ENCODE measurements around the gene VIL1. TPM values are rescaled to one million over a fixed set of nuclear protein-coding genes. Genes with fewer than 3 reads are reported as not detected.

Gene VIL1
- total and polyA plus RNA-seq, 2 of the 13 experiments (the other 11 are each of a cell fraction or from before 2014, with no cell fraction given), result 287 to 301 TPM

DNA sequence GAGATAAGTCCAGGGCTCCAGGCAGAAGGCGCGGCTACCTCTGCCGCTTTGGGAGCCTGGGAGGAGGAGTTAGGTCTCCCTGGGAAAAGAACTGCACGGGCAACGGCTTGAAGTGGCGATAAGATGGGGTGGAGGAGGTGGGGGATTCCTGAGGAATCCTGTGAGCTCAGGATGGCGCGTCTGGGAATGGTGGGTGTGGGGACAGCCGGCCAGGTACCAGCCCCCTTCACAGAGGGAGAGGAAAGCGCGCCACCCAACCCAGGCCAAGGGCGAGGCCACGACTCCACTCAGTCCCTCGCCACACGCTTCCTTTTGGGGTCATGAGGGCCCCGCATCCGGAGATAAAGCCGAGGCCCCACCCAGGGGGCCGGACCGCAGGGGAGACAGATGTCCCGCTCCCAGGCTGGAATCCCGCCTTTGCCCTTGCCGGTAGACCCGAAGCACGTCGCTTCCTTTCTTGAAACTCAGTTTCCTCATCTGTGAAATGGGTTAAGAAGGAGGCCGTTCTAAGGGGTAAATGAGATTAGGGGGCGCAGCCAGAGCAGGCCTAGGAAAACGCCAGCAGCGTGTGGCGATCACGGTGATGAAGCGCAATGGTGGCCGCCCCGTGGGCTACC is 21.0 kb upstream of the VIL1 start (continued):
- TF ChIP-seq ZFYVE20 (CRISPR knock-in tag; IDR thresholded peaks at IDR 0.05; ENCODE audit: borderline replicate concordance, low read depth) (0 out of 2 replicates have a peak, but pooled peaks have one; percentile 24), ZNF3 (CRISPR knock-in tag; IDR thresholded peaks at IDR 0.05) (peak; percentile 62; the same call in 1 of the 2 replicates), ZNF660 (CRISPR knock-in tag; IDR thresholded peaks at IDR 0.05; ENCODE audit: borderline replicate concordance, low read depth) (no peak; the same call in 1 of the 2 replicates), MTF2 (CRISPR knock-in tag; IDR thresholded peaks at IDR 0.05; ENCODE audit: borderline replicate concordance) (no peak), HOXA5 (CRISPR knock-in tag; IDR thresholded peaks at IDR 0.05) (peak; percentile 92; the same call in 1 of the 2 replicates), FUBP1 (CRISPR knock-in tag; IDR thresholded peaks at IDR 0.05; ENCODE audit: borderline replicate concordance) (no peak), STAT5B (CRISPR knock-in tag; IDR thresholded peaks at IDR 0.05) (no peak; the same call in 1 of the 2 replicates), ZBTB14 (CRISPR knock-in tag; IDR thresholded peaks at IDR 0.05) (no peak; the same call in 1 of the 2 replicates), RERE (CRISPR knock-in tag; IDR thresholded peaks at IDR 0.05; ENCODE audit: low read depth) (no peak), ASH2L (IDR thresholded peaks at IDR 0.05; ENCODE audit: insufficient read length, low read depth, low read length) (peak; percentile 37), PBX2 (CRISPR knock-in tag; IDR thresholded peaks at IDR 0.05) (no peak), PHF8 (CRISPR knock-in tag; IDR thresholded peaks at IDR 0.05) (peak; percentile 47), SRSF1 (optimal IDR thresholded peaks at IDR 0.05; ENCODE audit: low read depth, low read length) (peak; percentile 93), DRAP1 (CRISPR knock-in tag; IDR thresholded peaks at IDR 0.05) (peak; percentile 99), CEBPG (CRISPR knock-in tag; IDR thresholded peaks at IDR 0.05) (no peak; the same call in 1 of the 2 replicates)
- TF ChIP-seq, protein P1, sequence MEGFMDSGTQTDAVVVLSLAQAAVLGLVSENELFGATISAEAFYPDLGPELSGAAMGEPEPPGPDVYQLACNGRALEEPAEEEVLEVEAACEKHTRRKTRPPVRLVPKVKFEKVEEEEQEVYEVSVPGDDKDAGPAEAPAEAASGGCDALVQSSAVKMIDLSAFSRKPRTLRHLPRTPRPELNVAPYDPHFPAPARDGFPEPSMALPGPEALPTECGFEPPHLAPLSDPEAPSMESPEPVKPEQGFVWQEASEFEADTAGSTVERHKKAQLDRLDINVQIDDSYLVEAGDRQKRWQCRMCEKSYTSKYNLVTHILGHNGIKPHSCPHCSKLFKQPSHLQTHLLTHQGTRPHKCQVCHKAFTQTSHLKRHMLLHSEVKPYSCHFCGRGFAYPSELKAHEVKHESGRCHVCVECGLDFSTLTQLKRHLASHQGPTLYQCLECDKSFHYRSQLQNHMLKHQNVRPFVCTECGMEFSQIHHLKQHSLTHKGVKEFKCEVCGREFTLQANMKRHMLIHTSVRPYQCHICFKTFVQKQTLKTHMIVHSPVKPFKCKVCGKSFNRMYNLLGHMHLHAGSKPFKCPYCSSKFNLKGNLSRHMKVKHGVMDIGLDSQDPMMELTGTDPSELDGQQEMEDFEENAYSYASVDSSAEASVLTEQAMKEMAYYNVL (CRISPR knock-in tag; IDR thresholded peaks at IDR 0.05; ENCODE audit: borderline replicate concordance), result no peak; the same call in 1 of the 2 replicates

Measured in HepG2 (cell line).